Frontal cortex (tissue), 4 donors: ENCODE results near the gene ZDHHC22. TPM values are rescaled to one million over a fixed set of nuclear protein-coding genes. Genes with fewer than 3 reads are reported as not detected.

Experiments used
- DNase-seq, 2 donors: peaks; one replicate each; pipeline ENCODE4 v3.0.0; 2012; ENCODE audit warnings: low spot score in 2 of 2
- FAIRE-seq: peaks from 2 replicates; lab custom pipeline; 2012; peaks lifted over from hg19 to GRCh38; lab: Jason Lieb, UNC
- total RNA-seq: library from RNA; depleted of rRNA; stranded (reverse); fragments of >200 nt; gene quantifications from one replicate; pipeline ENCODE4 v1.2.3, GENCODE V29; 2014
- donor health status: control.
- donor health status: control.
- donor health status: control.

ZDHHC22 gene
- total RNA-seq, 1 donor from 2014 or later = 5.7 TPM

DNA sequence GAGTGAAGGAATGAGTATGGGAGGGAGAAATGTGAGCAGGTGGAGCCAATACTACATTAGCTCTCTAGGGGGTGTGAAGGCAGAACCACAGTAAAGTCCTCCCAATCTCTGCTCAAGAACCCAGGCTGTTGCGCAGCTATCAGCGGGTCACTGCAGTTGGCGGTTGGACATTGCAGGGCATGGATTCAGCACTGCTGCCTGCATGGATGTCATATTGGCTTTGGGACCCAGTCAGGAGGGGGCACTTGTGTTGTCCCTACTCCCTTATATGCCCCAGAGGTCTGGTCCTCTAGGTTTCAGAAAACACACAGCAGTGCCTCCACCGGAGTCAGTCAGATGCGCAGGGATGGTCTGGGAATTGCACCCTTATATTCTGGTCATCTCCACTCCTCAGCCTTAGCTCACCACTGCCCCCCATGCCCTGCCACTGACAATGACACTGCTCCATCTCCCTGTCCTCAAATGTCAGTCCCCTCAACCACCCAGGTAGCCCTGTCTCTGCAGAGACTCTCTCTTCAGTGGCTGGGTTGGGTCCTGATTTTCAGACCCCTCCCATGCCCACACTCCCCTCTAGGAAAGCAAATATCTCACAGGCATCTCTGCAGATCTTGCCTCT is 9.6 kb downstream of the ZDHHC22 start:
- no peak for FAIRE-seq

DNA sequence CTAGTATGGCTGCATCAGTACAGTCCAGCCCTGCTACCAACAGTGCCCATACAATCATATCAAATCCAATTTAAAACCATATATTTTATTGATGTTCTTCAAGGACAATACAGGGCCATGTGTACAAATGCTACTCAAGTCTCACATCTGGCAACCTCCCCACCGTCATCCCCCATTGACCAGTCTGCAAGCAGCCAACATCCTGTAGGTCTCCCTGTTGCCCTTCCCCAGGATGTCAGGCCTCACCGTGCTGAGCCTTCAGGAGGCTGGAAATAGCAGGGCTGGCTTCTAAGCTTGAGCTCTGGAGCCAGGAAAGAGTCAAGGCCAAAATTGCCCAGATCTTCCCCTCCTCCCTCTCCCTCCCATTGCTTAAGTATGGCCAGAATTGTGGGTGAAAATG is 10.4 kb downstream of the ZDHHC22 start:
- FAIRE-seq = no peak
- no peak for DNase-seq

More for the DNA sequence above, 9.6 kb downstream of the ZDHHC22 start:
- no peak for DNase-seq

DNA sequence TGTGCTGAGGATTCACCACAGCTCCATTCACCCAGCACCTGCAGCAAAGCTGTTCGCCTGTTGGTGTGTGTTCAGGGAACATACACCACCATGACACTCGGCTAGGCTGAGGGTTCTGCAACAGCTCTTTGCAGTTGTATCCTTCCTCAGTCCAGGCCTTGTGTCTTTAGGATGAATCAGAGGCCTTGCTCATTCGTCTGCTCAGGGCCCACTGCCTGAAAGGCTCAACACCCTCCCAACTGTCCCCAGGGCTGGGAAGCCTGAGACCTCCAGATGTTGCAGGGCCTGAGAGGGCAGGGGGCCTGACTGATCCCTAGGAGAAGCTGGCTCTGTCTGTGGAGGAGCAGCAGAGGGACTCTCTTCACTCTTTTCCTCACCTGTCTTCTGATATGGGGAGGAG is 11.2 kb downstream of the ZDHHC22 start:
- DNase-seq (no peak), FAIRE-seq (no peak)

DNA sequence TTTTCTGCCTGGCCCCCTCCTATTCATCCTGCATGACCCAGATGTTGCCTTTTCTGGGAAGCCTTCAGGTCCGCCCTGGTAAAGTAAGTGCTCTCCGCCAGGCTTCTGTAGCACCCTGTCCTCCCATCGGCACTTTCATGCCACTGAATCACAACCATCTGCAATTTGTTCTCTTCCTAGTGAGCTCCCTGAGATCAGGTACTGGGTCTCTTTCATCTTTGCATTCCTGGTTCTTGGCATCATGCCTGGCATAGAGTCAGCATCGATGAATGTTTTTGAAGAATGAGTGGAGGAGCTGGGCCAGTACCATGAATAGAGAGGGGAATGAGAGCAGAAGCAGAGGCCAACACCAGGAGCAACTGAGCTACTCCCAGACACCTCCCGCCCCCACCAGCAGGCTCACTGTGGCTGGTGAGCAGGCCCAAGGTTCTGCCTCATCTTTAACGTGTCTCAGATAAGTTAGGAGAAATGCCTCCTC is 13.1 kb downstream of the ZDHHC22 start:
- no peak for DNase-seq
- no peak for FAIRE-seq

DNA sequence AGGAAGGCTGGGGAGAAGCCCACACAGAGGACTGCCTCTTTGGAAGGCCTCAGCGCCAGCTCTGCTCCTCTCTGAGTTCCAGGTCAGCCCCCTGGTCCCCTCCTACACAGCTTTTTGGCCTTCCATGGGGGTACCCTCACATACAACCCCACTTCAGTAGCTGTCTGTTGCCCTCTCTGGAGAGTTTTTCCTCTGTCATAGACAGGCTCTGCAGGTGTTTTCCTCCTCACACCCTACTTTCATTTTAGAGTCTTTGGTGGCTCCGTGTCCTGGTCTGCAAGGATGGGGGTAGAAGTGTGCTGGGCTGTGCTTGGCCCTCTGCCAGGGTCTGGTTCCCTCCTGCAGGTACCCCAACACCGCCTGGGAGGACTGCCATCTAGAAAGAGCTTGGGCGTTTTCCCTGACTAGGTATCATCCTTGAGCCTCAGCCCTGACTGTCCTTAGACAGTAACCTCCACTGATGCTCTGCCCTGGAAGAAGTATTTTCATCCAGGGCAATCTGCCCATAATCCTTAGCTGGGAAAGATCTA is 15.1 kb downstream of the ZDHHC22 start:
- DNase-seq (no peak), FAIRE-seq (no peak)

DNA sequence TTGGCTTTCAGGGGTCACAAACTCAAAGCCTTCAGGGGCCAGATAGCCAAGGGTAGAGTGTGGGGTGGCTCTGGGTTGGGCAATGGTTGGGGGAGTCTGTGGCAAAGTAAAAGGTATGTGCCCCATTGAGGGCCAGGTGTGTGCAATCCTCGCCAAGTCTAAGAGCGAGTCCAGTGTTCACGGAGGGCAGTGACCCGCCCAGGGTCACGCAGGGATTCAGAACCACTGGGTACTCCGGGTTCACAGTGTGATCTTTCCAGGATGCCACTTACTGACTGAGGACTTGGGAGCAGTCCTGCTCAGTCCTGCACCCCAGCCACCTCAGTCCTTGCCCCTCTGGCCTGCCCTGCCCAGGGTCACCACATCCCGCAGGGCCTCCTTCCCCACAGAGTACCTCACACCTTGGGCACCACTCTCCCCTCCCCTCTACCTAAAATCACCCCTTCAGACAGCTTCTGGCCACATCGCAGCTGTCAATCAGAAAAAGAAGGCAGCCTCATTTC is 15.7 kb downstream of the ZDHHC22 start:
- no peak for DNase-seq
- no peak for FAIRE-seq

DNA sequence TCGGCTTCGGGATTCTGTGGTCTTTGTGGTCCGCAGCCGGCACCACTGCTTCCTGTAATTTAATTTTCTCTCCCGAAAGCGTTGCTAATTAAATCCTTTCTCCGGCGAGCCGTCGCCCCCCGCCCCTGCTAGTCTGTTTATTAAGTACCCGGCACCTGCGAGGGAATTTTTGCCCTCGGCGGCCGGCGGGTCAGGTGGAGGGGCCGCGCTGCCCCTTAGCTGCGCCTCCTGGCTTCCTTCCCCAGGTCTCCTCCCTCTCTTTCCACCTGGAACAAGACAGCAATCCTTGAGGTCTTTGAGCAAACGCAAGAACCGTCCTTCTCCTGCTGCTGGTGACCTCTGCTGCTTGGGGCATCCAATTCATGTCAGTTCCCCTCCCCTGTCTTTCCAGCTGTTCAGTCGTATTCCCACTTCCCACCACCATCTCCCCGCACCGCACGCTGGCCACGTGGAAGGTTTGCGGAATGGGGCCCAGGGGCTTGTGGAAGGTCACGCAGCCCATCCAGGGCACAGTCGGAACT is 16.2 kb downstream of the ZDHHC22 start:
- DNase-seq (no peak), FAIRE-seq (no peak)

DNA sequence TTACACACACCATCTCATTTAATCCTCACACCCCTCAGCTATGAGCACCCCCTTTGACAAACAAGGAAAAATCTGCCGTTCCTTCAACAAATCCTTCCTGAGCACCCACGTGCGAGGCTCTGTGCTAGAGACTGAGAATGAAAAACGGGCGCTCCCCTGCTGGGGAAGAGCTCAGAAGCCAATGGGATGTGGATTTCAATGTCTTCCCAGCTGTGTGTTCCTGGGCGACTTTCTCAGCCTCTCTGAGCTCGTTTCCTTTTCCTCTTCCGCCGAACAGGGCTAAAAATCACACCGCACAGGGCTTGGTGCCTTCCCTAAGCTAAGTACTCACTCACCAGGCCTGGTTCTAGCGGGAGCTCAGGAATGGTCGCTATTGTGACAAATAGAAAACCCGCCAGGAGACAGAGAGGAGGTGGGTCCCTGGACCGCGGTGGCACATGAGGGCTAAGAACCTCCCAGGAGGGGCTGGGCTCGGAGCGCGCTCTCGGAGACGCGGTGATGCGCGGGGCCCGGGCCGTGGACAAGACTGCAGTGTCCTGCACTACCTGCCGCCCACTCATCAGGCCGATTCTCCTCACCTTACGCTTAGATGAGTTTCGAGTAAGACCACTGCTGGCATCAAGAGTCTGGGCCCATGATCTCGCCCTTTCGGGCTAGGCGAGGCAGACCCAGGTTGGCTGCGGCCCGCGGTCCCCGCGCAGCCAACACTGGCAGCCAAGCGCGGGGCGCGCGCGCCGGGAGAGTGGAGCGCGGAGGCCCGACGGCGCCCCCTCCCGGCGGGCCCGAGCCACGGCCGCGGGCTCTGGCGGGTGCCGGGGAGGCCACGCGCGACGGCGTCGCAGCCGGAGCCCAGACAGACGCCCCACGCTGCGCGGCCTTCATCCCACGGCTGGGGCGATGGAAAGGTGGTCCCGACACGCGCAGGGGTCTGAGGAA is 17.0 kb downstream of the ZDHHC22 start:
- FAIRE-seq = no peak
- DNase-seq = peak; percentile 83 to 84

DNA sequence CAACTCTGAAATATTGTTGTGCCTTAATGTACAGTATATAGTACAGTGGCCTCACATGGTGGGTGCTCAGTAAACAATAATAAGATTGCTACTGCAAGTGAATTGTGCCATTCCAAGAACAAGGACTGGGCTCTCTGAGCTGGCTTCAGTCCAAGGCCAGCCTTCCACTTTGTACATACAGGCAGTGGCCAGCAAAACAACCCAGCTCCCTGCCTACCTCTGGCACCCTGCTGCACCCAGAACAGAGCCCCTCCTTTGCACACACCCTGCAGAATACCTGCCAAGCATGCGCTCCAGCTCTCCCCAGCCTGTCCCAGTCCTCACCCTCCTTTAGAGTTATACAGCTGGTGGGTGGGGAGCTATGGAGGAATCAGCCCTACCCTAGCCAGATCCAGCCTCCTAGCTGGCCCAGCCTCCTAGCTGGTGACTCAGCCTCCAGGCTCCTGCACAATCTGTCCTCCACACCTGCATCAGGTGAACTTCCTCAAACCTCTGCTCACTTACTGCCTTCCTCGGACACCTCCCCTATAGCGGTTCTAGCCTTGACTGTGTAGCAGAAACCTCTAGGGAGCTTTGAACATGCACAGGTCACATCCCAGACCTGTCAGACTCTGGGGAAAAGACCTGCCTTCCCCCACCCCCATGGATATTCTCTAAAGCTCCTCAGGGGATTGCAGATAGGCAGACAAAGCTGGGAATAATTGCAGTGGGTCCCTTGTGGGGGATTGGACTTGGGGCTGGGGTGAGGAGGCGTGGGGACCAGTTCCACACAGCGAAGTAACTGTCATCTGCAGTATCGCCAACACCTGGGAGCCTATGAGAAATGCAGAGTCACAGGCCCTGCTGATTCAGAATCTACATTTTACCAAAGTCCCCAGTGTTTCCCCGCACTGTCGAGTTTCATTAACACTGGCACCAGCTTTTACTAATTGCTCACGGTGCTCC is 17.9 kb downstream of the ZDHHC22 start:
- FAIRE-seq = no peak
- no peak for DNase-seq

DNA sequence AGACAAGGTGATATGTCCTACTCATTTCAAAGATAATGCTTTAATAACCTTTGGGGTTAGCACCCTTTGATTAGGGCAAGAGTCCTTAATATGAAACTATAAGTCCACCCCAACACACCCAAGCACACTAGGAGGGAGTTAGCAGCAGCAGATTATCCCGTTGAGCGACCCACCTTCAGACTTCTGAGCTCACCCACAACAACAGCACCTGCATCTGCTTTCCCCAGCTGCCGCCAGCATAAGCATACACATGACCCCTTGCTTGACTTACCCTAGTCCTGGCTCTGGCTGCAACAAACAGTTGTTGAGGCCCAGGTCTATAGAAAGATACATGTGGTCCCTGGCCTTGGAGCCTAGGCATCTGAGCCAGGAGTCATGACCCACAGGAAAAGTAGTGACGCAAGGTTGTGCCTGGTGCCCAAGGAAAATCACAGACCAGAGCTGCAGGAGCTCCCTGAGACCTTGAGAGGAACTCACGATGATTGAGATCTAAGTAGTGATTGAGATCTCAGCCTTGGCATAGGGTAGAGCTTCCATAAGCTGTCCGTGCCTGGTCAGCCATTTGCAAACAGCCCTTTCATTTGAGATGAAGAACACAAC is 19.0 kb downstream of the ZDHHC22 start:
- no peak for FAIRE-seq

DNA sequence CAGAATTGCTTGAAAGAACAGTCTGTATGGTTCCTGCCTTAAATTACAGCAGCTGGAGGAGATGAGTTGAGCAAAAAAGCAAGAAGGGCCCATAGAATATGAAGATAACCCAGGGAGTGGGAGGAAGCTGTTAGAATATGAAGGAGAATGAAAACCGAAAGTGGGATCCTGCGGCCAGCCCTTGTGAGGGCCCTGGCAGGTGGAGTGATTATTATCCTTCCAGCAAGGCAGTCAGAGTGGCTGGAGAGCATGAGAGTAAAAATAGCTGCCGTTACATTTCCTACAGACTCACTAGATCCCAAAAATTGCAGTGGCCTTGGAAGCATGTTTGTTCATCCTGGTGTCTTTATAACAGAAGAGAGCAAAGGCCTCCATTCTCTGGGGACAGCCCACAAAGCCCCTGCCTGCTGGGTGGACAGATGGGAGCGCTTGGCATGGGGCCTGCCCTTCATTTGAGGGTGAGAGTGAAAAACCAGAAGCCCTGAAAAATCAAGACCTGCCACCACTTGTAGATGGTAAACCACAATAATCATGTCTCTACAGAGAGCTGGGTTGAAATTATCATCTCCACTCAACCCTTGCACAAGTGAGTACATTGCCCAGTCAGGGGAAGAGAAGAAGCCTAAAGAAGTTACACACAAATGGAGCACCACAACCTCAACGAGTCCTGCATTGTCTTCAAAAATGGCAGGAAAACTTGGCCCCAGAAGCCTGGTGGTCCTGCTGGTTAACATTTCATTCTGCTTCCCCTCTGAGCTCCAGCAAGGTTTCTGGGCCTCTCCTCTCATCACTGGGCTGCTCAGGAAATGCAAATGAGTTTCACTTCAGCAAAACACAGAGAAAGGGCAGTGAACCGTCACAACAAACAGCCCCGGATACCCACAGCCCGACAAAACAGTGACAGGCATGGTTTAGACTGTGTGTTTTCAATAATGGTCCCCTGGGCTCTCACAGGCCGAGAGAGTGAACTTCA is 20.5 kb downstream of the ZDHHC22 start:
- FAIRE-seq (no peak), DNase-seq (no peak)

More for the DNA sequence above, 19.0 kb downstream of the ZDHHC22 start:
- no peak for DNase-seq

DNA sequence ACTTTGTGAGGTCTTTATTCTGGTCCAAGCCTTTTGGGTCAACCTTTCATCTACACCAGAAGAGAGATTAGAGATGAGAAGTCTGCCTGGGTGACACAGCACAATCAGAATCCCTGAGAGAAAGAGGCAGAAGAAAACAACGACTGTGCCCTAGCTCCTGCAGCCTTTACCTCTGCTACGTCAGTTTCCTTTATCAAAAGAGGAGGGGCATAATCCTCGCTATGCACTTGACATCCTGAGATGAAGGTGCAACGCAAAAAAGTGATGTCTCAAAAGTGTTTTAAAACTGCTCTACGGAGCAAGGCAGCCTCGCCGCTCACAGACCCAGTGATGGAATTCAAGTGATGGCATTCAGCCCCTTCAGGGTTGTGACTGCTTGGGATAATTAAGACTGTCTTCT is 21.7 kb downstream of the ZDHHC22 start:
- no peak for DNase-seq

DNA sequence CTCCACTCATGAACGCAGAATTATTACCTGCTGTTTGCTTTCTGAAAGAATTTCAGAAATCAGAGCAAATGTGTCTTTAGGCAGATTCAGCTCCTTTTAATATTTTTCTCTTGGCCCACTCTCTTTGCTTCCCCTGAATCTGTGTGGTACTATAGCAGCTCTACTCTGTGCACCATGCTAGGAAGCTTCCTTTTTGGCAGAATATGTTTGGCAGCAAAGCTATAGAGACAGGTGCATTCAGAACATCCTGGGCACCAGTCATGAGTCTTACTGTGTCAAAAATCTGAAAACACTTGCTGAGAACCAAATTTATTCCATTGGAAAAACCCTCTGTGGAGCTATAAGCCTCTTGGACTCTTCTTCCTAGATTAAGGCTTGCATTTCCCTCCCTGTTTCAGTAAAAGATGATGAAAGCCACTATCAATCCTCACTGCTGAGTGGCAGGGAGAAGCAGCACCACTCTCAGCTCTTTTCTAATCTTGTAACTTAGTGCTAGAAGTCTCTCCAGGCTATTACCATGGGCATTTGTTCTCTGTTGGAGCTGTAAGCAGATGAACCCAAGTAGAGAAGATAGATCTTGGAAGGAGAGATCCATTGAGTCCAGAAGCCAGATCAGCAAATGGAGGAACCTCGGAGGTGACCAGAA is 25.3 kb downstream of the ZDHHC22 start:
- DNase-seq (no peak), FAIRE-seq (no peak)

More for the DNA sequence above, 21.7 kb downstream of the ZDHHC22 start:
- no peak for FAIRE-seq

DNA sequence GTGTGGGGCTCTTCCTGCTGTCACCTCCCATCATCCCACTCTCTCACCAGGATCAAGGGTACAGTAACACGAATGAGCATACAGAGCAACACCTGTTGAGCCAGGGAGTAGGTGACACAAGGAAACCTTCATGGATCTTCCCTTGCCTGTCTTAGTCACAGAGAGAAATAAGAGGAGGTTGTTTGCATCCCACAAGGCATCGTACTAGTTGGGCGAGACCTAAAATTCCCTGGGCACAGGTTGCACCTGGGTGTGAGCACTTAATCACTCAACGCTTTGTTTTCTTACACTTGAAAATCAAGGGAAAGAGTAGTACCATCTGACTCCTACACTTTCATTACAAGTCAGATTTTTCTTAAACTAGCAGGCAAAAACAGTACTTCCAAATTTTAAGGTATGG is 27.0 kb downstream of the ZDHHC22 start:
- no peak for FAIRE-seq

DNA sequence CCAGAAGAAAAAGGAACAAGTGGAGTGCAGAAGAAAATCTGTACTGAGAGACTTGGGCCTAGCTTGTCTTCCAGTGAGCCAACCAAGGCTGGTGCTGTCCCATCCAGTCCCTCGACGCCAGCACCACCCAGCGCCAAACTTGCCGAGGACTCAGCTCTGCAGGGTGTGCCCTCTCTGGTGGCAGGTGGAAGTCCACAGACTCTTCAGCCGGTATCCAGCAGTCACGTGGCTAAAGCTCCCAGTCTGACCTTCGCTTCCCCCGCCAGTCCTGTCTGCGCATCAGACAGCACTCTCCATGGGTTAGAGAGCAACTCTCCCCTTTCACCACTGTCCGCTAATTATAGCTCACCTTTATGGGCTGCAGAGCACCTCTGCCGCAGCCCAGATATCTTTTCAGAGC is 27.9 kb downstream of the ZDHHC22 start:
- FAIRE-seq (no peak), DNase-seq (no peak)

More for the DNA sequence above, 27.0 kb downstream of the ZDHHC22 start:
- no peak for DNase-seq

DNA sequence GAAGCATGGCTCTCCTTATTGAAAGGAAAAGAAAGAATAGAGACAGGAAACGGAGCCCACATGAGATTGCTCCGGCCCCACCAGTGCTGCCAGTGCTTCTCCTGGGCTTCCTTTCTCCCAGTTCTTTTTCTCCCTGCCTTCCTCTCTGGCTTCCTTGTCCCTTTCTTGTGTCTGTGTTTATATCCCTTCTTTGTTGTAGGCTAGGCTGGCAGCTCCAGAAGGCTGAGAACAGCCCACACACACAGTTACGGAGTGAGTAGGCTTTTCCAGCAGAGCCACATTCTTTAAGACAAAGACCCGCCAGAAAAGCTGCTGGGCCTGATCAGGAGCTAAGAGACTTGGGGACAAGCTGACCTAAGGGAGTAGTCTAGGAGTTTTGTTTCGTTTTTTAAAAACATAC is 30.6 kb downstream of the ZDHHC22 start:
- DNase-seq (no peak), FAIRE-seq (no peak)

DNA sequence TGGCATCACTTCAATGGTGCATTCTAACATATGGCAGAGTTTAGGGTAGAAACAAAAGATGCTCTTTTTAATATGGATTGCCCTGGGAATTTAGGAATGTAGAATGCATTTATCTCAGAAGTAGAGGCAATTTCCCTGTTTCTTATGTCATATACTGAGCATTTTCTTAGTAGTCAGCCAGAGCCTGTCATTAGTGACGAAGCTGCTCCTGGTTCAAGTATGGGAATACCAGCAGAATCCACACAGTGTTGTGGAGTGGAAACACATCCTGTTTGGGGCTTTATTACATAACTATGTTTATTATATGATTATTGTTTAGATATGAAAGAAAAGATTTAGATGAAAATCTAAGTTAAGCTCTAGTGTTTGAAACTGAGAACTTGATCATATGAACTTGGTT is 31.3 kb downstream of the ZDHHC22 start:
- DNase-seq (no peak), FAIRE-seq (no peak)
